ENCODE measurements around the gene GPR119. TPM values are rescaled to one million over a fixed set of nuclear protein-coding genes. Genes with fewer than 3 reads are reported as not detected.
"Not testable (repeated sequence)": the region's sequence is repeated elsewhere in the genome, so short reads cannot be mapped to it uniquely, and the experiment has no call there.

The GPR119 gene
- total RNA-seq, 4 donors from 2014 or later = not detected

- intact Hi-C loops (cut with DNase I; ENCODE audit: low total_unique reads) = no loop called here
- peak; percentile 71 to 72 for DNase-seq
- TF ChIP-seq CTCF (IDR thresholded peaks at IDR 0.05) = no peak
- peak in 1 of 2 donors; percentile 22 for TF ChIP-seq POLR2A (IDR thresholded peaks at IDR 0.05)
- Histone ChIP-seq H3K4me3 (peak within 1 kb of the TSS; percentile 59 to 61), H3K9me3 (no peaks in the 10 kb centered on the region), H3K27ac (peak within 1 kb of the TSS in 1 of 2 donors; percentile 75), H3K36me3 (no peaks in the 10 kb centered on the region), H3K27me3 (no peaks in the 10 kb centered on the region), H3K4me1 (no peaks in the 10 kb centered on the region)
Measured at GRCh38 chrX:130339408-130340222, 45.9 kb downstream of the GPR119 start, which contains the start of gene SLC25A14. TSS of gene SLC25A14 (plus strand) at chrX:130339919. CDS start at chrX:130340279, 360 bp downstream.

- H3K9me3 ChIP-seq; H3K27me3 ChIP-seq; H3K27ac ChIP-seq; DNase-seq; H3K4me1 ChIP-seq; intact Hi-C loops (cut with DNase I; ENCODE audit: low total_unique reads); H3K36me3 ChIP-seq: not testable (repeated sequence)
- H3K4me3 ChIP-seq = peak overlapping the region in 1 of 2 donors; percentile 61
Measured at GRCh38 chrX:130338869-130339268, 46.6 kb downstream of the GPR119 start.

- Histone ChIP-seq H3K27ac (no peak overlapping the region), H3K9me3 (no peaks in the 10 kb centered on the region), H3K4me3 (no peak overlapping the region), H3K27me3 (no peaks in the 10 kb centered on the region), H3K36me3 (no peaks in the 10 kb centered on the region), H3K4me1 (no peaks in the 10 kb centered on the region)
- TF ChIP-seq CTCF (IDR thresholded peaks at IDR 0.05) = no peak
- no peak for TF ChIP-seq POLR2A (IDR thresholded peaks at IDR 0.05)
- intact Hi-C loops (cut with DNase I; ENCODE audit: low total_unique reads) = no loop called here
- no peak for DNase-seq
Measured at GRCh38 chrX:130336531-130336930, 48.9 kb downstream of the GPR119 start.

Other genes starting within 250 kb of the GPR119 start
- 10 to 100 TPM in 3 of 4 donors, 1 to 10 TPM in 1; 7.7 to 21.2 (median 19.1) TPM for gene AIFM1, start 219.8 kb downstream of the GPR119 start, total RNA-seq
- gene RAB33A, start 213.7 kb downstream of the GPR119 start, total RNA-seq = 1 to 10 TPM in 3 of 4 donors, not detected in 1; 1.5 to 3.0 (median 1.8) TPM
- 10 to 100 TPM in 1 of 4 donors, 1 to 10 TPM in 3; 1.8 to 10.4 (median 6.0) TPM for gene ZNF280C, start 116.8 kb downstream of the GPR119 start, total RNA-seq
- gene SLC25A14, start 45.8 kb downstream of the GPR119 start, total RNA-seq = 10 to 100 TPM in 3 of 4 donors, 1 to 10 TPM in 1; 3.3 to 27.6 (median 15.6) TPM
- gene RBMX2, start 16.3 kb upstream of the GPR119 start, total RNA-seq = 10 to 100 TPM in 3 of 4 donors, 1 to 10 TPM in 1; 9.2 to 21.0 (median 17.1) TPM